Measurements from ENCODE around the gene TGFB2.

DNA sequence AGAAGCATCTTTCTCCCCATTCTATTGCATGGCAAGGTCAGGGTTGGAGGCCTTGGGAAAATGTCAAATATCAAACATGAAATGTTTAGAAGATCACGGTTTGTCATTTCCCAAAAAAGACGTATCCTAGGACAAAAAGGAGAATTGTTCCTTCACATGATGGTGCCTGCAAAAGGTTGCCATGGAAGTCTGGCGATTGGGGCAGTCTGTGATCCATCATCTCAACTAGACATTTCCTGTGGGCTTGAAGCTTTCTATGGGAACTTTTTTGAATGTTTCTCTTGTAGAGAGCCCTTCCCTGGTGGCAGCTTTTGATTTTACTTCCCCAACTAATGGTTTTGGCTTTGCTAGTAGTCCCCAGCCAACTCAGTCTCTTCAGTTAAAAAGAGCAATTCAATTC is 106.3 kb downstream of the TGFB2 start:
- TF ChIP-seq POLR2AphosphoS5 (IDR thresholded peaks at IDR 0.05; ENCODE audit: insufficient read depth, low read depth, low read length) (no peak), JUN (IDR thresholded peaks at IDR 0.05; ENCODE audit: borderline replicate concordance, insufficient read depth, insufficient read length, low read depth) (no peak), POLR2A (IDR thresholded peaks at IDR 0.05; ENCODE audit: low read depth, low read length) (no peak), EZH2 (IDR thresholded peaks at IDR 0.05; ENCODE audit: borderline replicate concordance, low read depth, low read length, severe bottlenecking) (no peak), MYC (IDR thresholded peaks at IDR 0.05; ENCODE audit: low read depth, low read length) (no peak)
- TF ChIP-seq, protein P1, sequence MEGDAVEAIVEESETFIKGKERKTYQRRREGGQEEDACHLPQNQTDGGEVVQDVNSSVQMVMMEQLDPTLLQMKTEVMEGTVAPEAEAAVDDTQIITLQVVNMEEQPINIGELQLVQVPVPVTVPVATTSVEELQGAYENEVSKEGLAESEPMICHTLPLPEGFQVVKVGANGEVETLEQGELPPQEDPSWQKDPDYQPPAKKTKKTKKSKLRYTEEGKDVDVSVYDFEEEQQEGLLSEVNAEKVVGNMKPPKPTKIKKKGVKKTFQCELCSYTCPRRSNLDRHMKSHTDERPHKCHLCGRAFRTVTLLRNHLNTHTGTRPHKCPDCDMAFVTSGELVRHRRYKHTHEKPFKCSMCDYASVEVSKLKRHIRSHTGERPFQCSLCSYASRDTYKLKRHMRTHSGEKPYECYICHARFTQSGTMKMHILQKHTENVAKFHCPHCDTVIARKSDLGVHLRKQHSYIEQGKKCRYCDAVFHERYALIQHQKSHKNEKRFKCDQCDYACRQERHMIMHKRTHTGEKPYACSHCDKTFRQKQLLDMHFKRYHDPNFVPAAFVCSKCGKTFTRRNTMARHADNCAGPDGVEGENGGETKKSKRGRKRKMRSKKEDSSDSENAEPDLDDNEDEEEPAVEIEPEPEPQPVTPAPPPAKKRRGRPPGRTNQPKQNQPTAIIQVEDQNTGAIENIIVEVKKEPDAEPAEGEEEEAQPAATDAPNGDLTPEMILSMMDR (IDR thresholded peaks at IDR 0.05; ENCODE audit: extremely low read depth in 1 of 2, insufficient read depth in 1 of 2, low read depth in 1 of 2, low read length in 2 of 2): no peak
- TF ChIP-seq, protein P2, sequence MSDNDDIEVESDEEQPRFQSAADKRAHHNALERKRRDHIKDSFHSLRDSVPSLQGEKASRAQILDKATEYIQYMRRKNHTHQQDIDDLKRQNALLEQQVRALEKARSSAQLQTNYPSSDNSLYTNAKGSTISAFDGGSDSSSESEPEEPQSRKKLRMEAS (IDR thresholded peaks at IDR 0.05; ENCODE audit: insufficient read depth, insufficient read length): no peak
